DMS114 treated with DMSO at 0.1 percent for 48 hours (cell line): ENCODE results near the gene TAF11L4.
"Not testable (repeated sequence)": the region's sequence is repeated elsewhere in the genome, so short reads cannot be mapped to it uniquely, and the experiment has no call there.

Experiments used
- DNase-seq: peaks from one replicate; lab custom pipeline; 2025; ENCODE audit not compliant: unreplicated experiment; lab: John Stamatoyannopoulos, UW

TAF11L4 gene

DNA sequence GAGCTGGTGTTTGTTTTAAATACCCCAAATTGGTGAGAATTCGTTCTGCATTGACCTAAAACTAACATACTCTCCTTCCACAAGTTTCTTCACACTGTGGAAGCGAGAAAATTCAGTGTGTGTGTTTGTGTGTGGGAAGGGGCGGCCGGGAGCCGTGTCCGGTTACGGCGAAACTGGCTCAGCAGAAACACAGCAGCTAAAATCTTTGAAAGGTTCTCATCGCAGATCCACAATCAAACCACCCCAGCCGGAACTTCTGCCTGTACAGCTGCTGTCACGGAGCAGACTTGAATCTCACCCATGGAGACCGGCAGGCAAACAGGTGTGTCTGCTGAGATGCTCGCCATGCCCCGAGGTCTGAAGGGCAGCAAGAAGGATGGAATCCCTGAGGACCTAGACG lies at the start of gene TAF11L4:
TAF11L4 (plus strand) TSS at position 301 of the 400 bp plus-strand sequence.
- DNase-seq, result not testable (repeated sequence)

- not testable (repeated sequence) for DNase-seq
These were observed 46.5 kb upstream of the TAF11L4 start for GRCh38 chr5:17475064-17475463.

- DNase-seq, result no peak
These were observed 44.6 kb upstream of the TAF11L4 start for GRCh38 chr5:17477043-17477442.

- no peak for DNase-seq
These were observed 43.9 kb upstream of the TAF11L4 start for GRCh38 chr5:17477573-17478265.

- DNase-seq, result no peak
These were observed 40.2 kb upstream of the TAF11L4 start for GRCh38 chr5:17481378-17481777.

DNA sequence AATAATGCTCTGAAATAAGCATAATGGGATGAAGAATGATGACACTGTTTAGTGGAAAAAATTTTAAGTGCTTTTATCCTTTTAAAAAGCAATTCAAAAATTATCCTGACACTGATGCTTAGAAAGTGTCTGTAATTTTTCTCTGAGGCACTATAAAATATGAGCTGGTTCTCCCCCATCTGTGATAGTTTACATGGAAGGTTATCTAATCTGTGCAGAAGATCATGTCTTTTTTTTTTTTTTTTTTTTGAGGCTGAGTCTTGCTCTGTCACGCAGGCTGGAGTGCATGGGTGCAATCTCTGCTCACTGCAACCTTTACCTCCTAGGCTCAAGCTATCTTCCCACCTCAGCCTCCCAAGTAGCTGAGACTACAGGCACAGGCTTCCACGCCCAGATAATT lies 38.8 kb upstream of the TAF11L4 start:
- no peak for DNase-seq

DNA sequence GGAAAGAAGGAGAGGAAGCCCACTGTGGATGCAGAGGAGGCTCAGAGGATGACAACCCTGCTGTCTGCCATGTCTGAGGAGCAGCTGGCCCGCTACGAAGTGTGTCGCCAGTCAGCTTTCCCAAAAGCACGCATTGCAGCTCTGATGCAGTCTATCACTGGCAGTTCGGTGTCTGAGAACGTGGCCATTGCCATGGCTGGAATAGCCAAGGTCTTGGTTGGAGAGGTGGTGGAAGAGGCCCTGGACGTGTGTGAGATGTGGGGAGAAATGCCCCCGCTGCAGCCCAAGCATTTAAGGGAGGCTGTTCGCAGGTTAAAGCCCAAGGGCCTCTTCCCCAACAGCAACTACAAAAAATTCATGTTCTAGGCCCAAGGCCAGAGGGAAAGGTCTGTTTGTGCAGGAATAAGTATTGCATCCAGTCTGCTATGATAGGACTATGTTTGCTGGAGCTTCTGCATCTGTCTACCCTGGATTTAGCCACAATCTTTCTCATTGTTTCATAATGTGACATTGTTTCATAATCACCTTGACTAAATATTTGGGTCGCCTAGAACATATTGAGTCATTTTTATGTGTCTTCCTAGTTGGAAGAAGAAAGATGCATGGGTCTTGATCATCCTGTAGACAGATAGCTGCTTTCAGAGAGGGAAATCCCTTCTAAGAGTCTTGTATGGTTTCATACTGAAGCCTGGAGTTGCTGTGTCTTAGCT lies 35.0 kb upstream of the TAF11L4 start:
- not testable (repeated sequence) for DNase-seq

DNA sequence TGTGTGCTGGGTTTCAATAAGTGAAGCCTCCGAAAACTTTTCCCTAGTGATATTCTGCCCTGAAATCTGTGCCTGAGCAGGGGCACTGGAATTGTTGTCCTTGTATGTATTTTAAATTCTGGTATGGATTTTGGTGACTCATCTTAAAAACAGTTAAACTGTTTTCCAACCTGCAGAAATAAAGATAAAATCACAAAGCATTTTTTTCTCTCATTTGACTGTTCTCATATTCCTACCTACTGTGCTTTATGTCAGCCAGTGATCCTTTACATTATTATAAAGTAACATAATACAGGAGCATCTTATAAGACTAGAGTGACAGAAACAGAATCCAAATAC lies 34.5 kb upstream of the TAF11L4 start:
- DNase-seq, result no peak

DNA sequence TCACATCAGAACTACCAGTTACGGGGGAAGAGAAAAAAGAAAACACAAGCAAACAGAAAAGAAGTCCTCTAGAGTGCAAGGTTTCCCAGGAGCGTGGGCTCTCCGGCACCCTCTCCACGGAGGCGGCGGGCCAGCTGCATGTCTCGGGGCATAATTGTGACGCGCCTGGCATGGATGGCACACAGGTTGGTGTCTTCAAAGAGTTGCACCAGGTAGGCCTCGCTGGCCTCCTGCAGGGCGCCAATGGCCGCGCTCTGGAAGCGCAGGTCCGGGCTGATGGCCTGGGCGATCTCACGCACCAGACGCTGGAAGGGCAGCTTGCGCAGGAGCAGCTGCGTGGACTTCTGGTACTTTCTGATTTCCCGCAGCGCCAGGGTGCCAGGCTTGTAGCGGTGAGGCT lies 30.3 kb upstream of the TAF11L4 start:
- not testable (repeated sequence) for DNase-seq

GRCh38 chr5:17492770-17493169 lies 28.8 kb upstream of the TAF11L4 start:
- no peak for DNase-seq

GRCh38 chr5:17497446-17497845 lies 24.2 kb upstream of the TAF11L4 start:
- DNase-seq, result no peak

- DNase-seq, result not testable (repeated sequence)
These were observed 23.7 kb upstream of the TAF11L4 start, which contains the start of gene TAF11L2 for GRCh38 chr5:17497931-17498330. Gene TAF11L2, plus strand, starts transcription at chr5:17498231.

GRCh38 chr5:17511775-17512325 lies 9.8 kb upstream of the TAF11L4 start:
- DNase-seq, result no peak

DNA sequence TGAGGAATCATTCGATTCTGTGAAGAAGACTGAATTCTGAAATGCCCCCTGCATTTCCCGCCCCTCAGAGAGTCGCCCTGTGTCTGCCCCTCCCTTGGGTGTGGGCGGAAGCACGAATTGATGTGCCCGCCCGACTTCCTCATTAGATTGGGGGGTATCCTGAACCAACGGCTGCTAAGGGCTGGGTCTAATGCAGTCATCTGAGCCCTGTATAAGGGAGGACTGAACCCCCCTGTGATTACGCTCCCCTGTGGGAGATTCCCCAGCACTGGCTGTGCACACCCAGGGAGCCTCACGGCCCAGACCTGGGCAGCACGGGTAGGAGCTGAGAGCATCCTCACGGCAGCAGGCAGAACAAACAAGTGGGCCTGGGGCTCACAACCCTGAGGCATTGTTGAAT lies 4.1 kb upstream of the TAF11L4 start:
- not testable (repeated sequence) for DNase-seq

- DNase-seq, result not testable (repeated sequence)
These were observed 3.5 kb upstream of the TAF11L4 start, which contains the start of gene TAF11L3 for GRCh38 chr5:17518067-17518466. Gene TAF11L3, plus strand, starts transcription at chr5:17518367.

- not testable (repeated sequence) for DNase-seq
These were observed 2.1 kb upstream of the TAF11L4 start for GRCh38 chr5:17519508-17519907.

- not testable (repeated sequence) for DNase-seq
These were observed 3.3 kb downstream of the TAF11L4 start, which contains the start of gene TAF11L5 for GRCh38 chr5:17524935-17525334. Gene TAF11L5, plus strand, starts transcription at chr5:17525235.

DNA sequence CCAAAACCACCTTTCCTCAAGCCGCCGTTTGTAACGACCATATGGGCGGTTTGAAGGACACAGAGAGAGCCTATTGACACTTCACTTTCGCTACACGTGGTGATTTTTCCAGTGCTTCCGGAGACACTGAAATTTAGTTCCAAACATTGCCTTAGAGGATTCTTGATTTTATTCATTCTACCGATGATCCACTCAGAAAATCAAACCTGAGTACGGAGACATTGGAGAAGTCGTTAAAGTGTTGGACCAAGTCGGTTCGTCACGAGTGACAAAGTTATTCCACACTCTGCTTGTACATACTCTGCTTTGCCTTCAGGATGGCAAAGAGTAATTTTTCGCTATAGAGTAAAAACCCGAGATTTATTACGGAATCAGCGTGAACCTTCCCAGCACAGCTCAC lies 4.9 kb downstream of the TAF11L4 start:
- DNase-seq, result not testable (repeated sequence)

- DNase-seq, result not testable (repeated sequence)
These were observed 6.8 kb downstream of the TAF11L4 start, which contains the start of gene TAF11L6 for GRCh38 chr5:17528369-17528768. Gene TAF11L6, plus strand, starts transcription at chr5:17528669.
